CD4-positive, alpha-beta memory T cell (primary cell): ENCODE results near the gene RMND5A. TPM values are rescaled to one million over a fixed set of nuclear protein-coding genes. Genes with fewer than 3 reads are reported as not detected.

Source experiments
- CTCF ChIA-PET: fragments of 350-600 bp; sonication (Branson Sonifier 250); formaldehyde crosslinking; loops from one replicate; lab custom pipeline; 2021; ENCODE audit warnings: inconsistent platforms; ENCODE audit not compliant: partially characterized antibody; lab: Charles Lee
- POLR2A ChIA-PET: fragments of 350-600 bp; sonication (Branson Sonifier 250); formaldehyde crosslinking; loops from one replicate; lab custom pipeline; 2021; ENCODE audit not compliant: partially characterized antibody; lab: Charles Lee
- DNase-seq, 5 donors: peaks; one replicate each; pipeline versions ENCODE4 v3.0.0 to v3.0.0-alpha.2; 2020 to 2022; ENCODE audit warnings: mixed read lengths in 1 of 5
- H3K27ac ChIP-seq: one replicate; pipeline ENCODE4 v1.7.0; 2013; ENCODE audit warnings: low read depth, low read length
- H3K27me3 ChIP-seq: 2 replicates; pipeline ENCODE4 v1.7.0; 2013; ENCODE audit warnings: mild to moderate bottlenecking, low read length, moderate library complexity; ENCODE audit not compliant: insufficient read depth
- H3K36me3 ChIP-seq: 2 replicates; pipeline ENCODE4 v1.7.0; 2013; ENCODE audit warnings: mild to moderate bottlenecking, low read length, moderate library complexity; ENCODE audit not compliant: insufficient read depth
- H3K4me1 ChIP-seq: 2 replicates; pipeline ENCODE4 v1.7.0; 2013; ENCODE audit warnings: mild to moderate bottlenecking, low read length, moderate library complexity; ENCODE audit not compliant: insufficient read depth
- H3K4me3 ChIP-seq, 2 donors: one replicate each; pipeline ENCODE4 v1.7.0; 2013; ENCODE audit warnings: low read length in 2 of 2, mild to moderate bottlenecking in 1 of 2
- H3K9me3 ChIP-seq, 2 donors: one replicate each; pipeline ENCODE4 v1.7.0; 2013; ENCODE audit warnings: low read length in 2 of 2, control low read depth in 1 of 2; ENCODE audit not compliant: control insufficient read depth in 1 of 2
- H3K27ac Mint-ChIP-seq, 7 donors: one replicate each; pipeline ENCODE4 v1.8.0; 2020 to 2021; ENCODE audit warnings: mixed read lengths in 7 of 7, mild to moderate bottlenecking in 6 of 7, inconsistent platforms in 3 of 7, moderate library complexity in 3 of 7
- H3K27me3 Mint-ChIP-seq, 2 donors: one replicate each; pipeline ENCODE4 v1.8.0; 2020 to 2021; ENCODE audit warnings: mixed read lengths in 2 of 2
- H3K36me3 Mint-ChIP-seq, 2 donors: one replicate each; pipeline ENCODE4 v1.8.0; 2020 to 2021; ENCODE audit warnings: mixed read lengths in 2 of 2, inconsistent platforms in 1 of 2, mild to moderate bottlenecking in 1 of 2
- H3K4me1 Mint-ChIP-seq, 4 donors: one replicate each; pipeline ENCODE4 v1.8.0; 2020 to 2021; ENCODE audit warnings: mixed read lengths in 4 of 4, mild to moderate bottlenecking in 1 of 4
- H3K4me3 Mint-ChIP-seq, 8 donors: one replicate each; pipeline ENCODE4 v1.8.0; 2020 to 2021; ENCODE audit warnings: mixed read lengths in 8 of 8, mild to moderate bottlenecking in 7 of 8, moderate library complexity in 6 of 8, inconsistent platforms in 3 of 8
- H3K9me3 Mint-ChIP-seq, 8 donors: one replicate each; pipeline ENCODE4 v1.8.0; 2020 to 2021; ENCODE audit warnings: mixed read lengths in 8 of 8, mild to moderate bottlenecking in 5 of 8, inconsistent platforms in 3 of 8, moderate library complexity in 1 of 8
- intact Hi-C: fragments of 100-400 bp; cut with micrococcal nuclease; formaldehyde crosslinking; loops from one replicate; pipeline ENCODE4 v1.15.1; 2023
- polyA plus RNA-seq, 2 donors: library from polyadenylated mRNA; unstranded; fragments of 300-500 nt; fragmentation: Illumina TruSeq; gene quantifications; one replicate each; pipeline ENCODE4 v1.2.3, GENCODE V29; 2021
- total RNA-seq, 2 experiments: library from RNA; stranded (reverse); gene quantifications; one replicate each; pipeline ENCODE4 v1.2.3, GENCODE V29; 2021

The RMND5A gene
- total and polyA plus RNA-seq, 4 experiments from 2014 or later, result 11.0 to 37.4 (median 27.3) TPM

DNA sequence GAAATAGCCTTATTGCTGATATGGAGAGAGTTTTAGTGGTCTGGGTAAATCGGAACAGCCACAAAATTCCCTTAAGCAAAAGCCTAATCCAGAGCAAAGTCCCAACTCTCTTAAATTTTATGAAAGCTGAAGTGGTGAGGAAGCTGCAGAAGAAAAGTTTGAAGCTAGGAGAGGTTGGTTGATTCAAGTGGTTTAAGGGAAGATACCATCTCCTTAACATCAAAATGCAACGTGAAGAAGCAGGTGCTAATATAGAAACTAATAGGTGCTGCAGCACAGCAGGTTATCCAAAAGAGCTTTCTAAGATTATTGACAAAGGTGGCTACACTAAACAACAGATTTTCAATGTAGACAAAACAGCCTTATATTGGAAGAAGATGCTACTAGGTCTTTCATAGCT lies 98.9 kb downstream of the RMND5A start:
- H3K4me3 Mint-ChIP-seq, result no peak overlapping the region
- H3K27me3 ChIP-seq, result no peaks in the 10 kb centered on the region
- H3K4me1 ChIP-seq, result no peaks in the 10 kb centered on the region
- no peaks in the 10 kb centered on the region for H3K36me3 ChIP-seq
- H3K27ac ChIP-seq, result no peak overlapping the region
- CTCF ChIA-PET, result no interaction called here
- no peaks in the 10 kb centered on the region for H3K9me3 ChIP-seq
- H3K27ac Mint-ChIP-seq, result no peak overlapping the region
- intact Hi-C loops, result no loop called here
- H3K9me3 Mint-ChIP-seq, result peaks cover 0 to 12% (median 6%) of the 10 kb centered on the region in 8 donors
- H3K4me1 Mint-ChIP-seq, result no peaks in the 10 kb centered on the region
- peaks cover 0 to 5% of the 10 kb centered on the region in 2 donors for H3K36me3 Mint-ChIP-seq
- H3K27me3 Mint-ChIP-seq, result peaks cover 8 to 14% of the 10 kb centered on the region in 2 donors
- POLR2A ChIA-PET, result no interaction called here
- no peak for DNase-seq
- H3K4me3 ChIP-seq, result no peak overlapping the region

DNA sequence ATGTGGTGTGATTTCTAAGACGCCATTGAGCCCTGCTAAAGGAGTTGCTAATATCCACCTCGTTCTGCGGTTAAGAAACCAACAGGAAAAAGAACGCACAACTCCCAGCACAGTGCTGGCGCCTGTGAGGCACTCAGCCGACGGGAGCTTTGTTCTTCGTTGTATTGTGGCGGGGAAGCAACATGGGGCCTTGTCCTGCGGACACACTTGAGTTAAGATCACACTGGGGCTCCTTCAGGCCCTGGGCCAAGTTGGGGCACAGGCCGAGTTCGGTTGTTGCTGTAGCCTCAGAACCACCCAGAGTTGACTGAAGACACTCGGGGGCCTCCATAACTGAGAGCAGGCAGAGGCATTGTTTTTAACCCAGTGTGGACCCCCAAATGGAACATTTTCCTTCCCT lies 101.2 kb downstream of the RMND5A start:
- no peak overlapping the region for H3K4me3 Mint-ChIP-seq
- peaks cover 0 to 12% (median 6%) of the 10 kb centered on the region in 8 donors for H3K9me3 Mint-ChIP-seq
- no peak overlapping the region for H3K27ac Mint-ChIP-seq
- Histone ChIP-seq H3K4me1 (no peaks in the 10 kb centered on the region), H3K27ac (no peak overlapping the region), H3K27me3 (no peaks in the 10 kb centered on the region), H3K4me3 (no peak overlapping the region), H3K9me3 (no peaks in the 10 kb centered on the region), H3K36me3 (no peaks in the 10 kb centered on the region)
- H3K4me1 Mint-ChIP-seq, result peaks cover 3 to 7% (median 4%) of the 10 kb centered on the region in 4 donors
- intact Hi-C loops, result no loop called here
- POLR2A ChIA-PET, result no interaction called here
- peaks cover 16 to 26% of the 10 kb centered on the region in 2 donors for H3K27me3 Mint-ChIP-seq
- DNase-seq, result no peak
- peaks cover 0 to 5% of the 10 kb centered on the region in 2 donors for H3K36me3 Mint-ChIP-seq
- CTCF ChIA-PET, result interaction anchor here (1.9 kb wide), 1 partner anchor 13 kb away, joined by 8 read pairs; no protein-coding TSS in a partner anchor

DNA sequence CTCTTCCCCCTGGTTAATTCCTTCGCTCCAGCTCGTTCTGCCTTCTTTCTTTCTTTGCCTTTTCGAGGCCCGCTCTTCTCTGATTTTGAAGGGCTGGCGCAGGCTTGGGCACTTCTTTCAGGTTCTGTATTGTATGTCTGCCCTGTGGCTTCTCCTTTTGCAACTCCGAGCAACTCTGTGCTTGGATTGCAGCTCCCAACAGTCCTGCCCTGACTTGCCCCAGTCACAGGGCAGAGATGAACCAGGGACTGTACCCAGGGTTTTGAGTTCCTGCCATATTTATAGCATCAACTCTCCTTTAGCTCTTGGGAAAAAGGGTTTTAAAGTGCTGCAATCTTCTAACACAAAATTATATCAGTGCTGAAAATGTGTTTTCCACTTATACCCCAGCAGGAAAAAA lies 101.8 kb downstream of the RMND5A start:
- H3K36me3 Mint-ChIP-seq, result peaks cover 0 to 5% of the 10 kb centered on the region in 2 donors
- no peak overlapping the region for H3K4me3 ChIP-seq
- H3K27ac Mint-ChIP-seq, result peak overlapping the region in 1 of 7 donors; percentile 55
- ChIA-PET CTCF (interaction anchor here (1.9 kb wide), 1 partner anchor 13 kb away, joined by 8 read pairs; no protein-coding TSS in a partner anchor), POLR2A (no interaction called here)
- no peaks in the 10 kb centered on the region for H3K27me3 ChIP-seq
- DNase-seq, result no peak
- no peaks in the 10 kb centered on the region for H3K9me3 ChIP-seq
- peaks cover 4 to 9% (median 6%) of the 10 kb centered on the region in 4 donors for H3K4me1 Mint-ChIP-seq
- no peaks in the 10 kb centered on the region for H3K36me3 ChIP-seq
- intact Hi-C loops, result no loop called here
- H3K9me3 Mint-ChIP-seq, result peaks cover 0 to 12% (median 6%) of the 10 kb centered on the region in 8 donors
- H3K27ac ChIP-seq, result no peak overlapping the region
- peaks cover 16 to 28% of the 10 kb centered on the region in 2 donors for H3K27me3 Mint-ChIP-seq
- H3K4me3 Mint-ChIP-seq, result peak overlapping the region in 1 of 8 donors; percentile 33
- no peaks in the 10 kb centered on the region for H3K4me1 ChIP-seq

DNA sequence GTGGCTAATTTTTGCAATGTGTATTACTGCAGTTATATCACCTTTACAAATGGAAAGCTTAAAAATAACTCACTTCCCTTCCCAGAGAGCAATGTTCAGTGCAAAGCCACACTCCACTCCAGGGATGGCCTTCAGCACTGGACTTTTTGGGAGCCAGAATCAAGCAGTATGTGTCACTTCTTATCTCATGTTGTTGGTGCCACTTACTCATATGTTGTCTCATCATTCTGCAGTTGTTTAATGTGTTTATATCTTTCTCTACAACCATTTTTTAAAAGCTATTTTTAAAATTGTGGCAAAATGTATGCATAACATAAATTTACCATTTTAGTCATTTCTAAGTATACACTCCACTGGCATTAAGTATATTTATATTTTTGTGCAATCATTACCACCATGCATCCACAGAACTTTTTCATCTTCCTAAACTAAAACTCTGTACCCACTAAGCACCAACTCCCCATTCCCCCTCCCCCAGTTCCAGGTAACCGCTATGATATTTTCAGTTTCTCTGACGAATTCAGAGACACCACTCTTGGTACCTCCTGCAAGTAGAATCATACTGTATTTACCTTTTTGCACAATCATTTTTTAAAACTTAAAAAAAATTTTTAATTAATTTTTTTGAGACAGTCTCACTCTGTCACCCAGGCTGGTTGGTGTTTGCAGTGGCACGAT lies 102.7 kb downstream of the RMND5A start:
- no peaks in the 10 kb centered on the region for H3K36me3 ChIP-seq
- no peaks in the 10 kb centered on the region for H3K4me1 ChIP-seq
- intact Hi-C loops, result no loop called here
- no peak for DNase-seq
- ChIA-PET POLR2A (no interaction called here), CTCF (interaction anchor here (1.9 kb wide), 1 partner anchor 14 kb away, joined by 8 read pairs; no protein-coding TSS in a partner anchor)
- no peak overlapping the region for H3K27ac Mint-ChIP-seq
- H3K4me1 Mint-ChIP-seq, result peaks cover 4 to 9% (median 6%) of the 10 kb centered on the region in 4 donors
- H3K9me3 ChIP-seq, result no peaks in the 10 kb centered on the region
- H3K27me3 Mint-ChIP-seq, result peaks cover 18 to 29% of the 10 kb centered on the region in 2 donors
- H3K27ac ChIP-seq, result no peak overlapping the region
- H3K4me3 ChIP-seq, result no peak overlapping the region
- no peak overlapping the region for H3K4me3 Mint-ChIP-seq
- peaks cover 0 to 5% of the 10 kb centered on the region in 2 donors for H3K36me3 Mint-ChIP-seq
- H3K27me3 ChIP-seq, result no peaks in the 10 kb centered on the region
- H3K9me3 Mint-ChIP-seq, result peaks cover 0 to 12% (median 6%) of the 10 kb centered on the region in 8 donors

DNA sequence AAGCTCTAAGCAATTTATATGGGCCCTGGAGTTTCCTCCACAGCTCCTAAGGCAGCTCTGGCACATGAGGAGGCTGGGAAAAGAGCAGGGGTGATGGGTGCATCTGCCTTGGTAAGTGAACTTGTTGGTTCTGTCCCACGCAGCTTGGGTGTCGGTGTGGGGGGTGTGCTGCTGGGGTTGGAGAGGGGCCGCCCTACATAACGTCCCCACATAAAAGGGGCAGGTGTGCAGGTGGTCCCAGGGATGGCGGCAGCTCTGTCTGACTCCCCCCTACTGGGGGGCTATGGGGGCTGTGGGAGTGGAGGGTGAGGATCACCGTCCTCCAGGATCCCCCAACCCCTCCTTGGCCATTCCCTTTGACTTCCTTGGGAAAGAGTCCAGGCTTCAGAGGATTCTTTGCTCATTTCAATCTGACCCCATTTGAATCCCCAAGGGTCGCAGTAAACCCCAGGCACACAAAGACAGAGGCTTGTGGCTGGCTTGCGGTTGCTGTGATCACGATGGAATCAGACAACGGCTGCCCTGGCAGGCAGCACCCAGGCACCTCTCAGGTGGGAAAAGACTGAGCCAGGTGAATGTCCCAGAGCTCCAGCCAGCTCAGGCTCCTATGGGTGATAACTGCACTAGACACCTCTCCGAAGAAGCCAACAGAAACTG lies 105.1 kb downstream of the RMND5A start:
- Histone ChIP-seq H3K27me3 (no peaks in the 10 kb centered on the region), H3K9me3 (no peaks in the 10 kb centered on the region), H3K36me3 (no peaks in the 10 kb centered on the region), H3K27ac (no peak overlapping the region), H3K4me1 (no peaks in the 10 kb centered on the region), H3K4me3 (no peak overlapping the region)
- Mint-ChIP-seq H3K9me3 (peaks cover 0 to 12% (median 6%) of the 10 kb centered on the region in 8 donors), H3K4me1 (peaks cover 4 to 9% (median 6%) of the 10 kb centered on the region in 4 donors), H3K4me3 (peak overlapping the region in 3 of 8 donors; percentile 29 to 59 (median 55)), H3K27me3 (peaks cover 17 to 25% of the 10 kb centered on the region in 2 donors), H3K36me3 (peaks cover 0 to 5% of the 10 kb centered on the region in 2 donors), H3K27ac (no peak overlapping the region)
- no peak for DNase-seq
- intact Hi-C loops, result no loop called here
- CTCF ChIA-PET, result no interaction called here
- POLR2A ChIA-PET, result no interaction called here

DNA sequence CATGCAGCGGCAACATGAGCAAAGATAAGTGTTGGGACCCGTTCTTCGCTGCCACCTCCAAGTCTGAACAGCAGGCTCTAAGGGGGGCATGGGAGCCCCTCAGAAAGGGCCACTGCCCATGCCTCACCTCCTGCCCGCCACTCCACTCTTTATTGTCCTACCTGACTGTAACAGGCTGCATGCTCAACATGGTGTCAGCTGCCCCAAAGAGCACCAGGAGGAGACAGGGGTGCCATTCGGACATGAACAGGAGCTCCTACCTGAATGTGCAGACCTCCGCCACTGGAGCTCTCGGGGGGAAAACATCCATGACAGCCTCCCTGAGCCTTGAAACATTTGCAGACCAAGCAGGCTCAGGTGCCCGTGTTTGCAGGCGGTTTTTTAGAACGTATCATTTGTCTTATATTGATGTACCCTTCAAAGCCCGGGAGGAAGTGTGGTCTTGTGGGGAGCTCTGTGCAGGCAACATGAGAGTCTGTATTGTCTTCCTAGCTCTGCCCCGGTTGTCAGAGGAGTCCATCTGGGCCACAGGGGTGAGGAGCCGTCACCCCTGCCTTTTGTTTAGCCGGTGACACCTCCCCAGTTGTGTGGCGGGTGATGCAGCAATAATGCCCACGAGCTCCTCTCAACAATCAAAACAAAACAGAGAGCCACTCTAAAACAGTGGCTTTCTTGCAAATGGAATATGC lies 105.7 kb downstream of the RMND5A start:
- intact Hi-C loops, result no loop called here
- Histone ChIP-seq H3K4me3 (no peak overlapping the region), H3K36me3 (no peaks in the 10 kb centered on the region), H3K4me1 (no peaks in the 10 kb centered on the region), H3K9me3 (no peaks in the 10 kb centered on the region), H3K27ac (no peak overlapping the region), H3K27me3 (no peaks in the 10 kb centered on the region)
- ChIA-PET CTCF (no interaction called here), POLR2A (no interaction called here)
- H3K9me3 Mint-ChIP-seq, result peaks cover 0 to 12% (median 6%) of the 10 kb centered on the region in 8 donors
- H3K36me3 Mint-ChIP-seq, result peaks cover 0 to 5% of the 10 kb centered on the region in 2 donors
- peak in 2 of 5 donors; percentile 20 to 26 for DNase-seq
- H3K27ac Mint-ChIP-seq, result no peak overlapping the region
- peaks cover 17 to 25% of the 10 kb centered on the region in 2 donors for H3K27me3 Mint-ChIP-seq
- peaks cover 4 to 9% (median 6%) of the 10 kb centered on the region in 4 donors for H3K4me1 Mint-ChIP-seq
- H3K4me3 Mint-ChIP-seq, result peak overlapping the region in 6 of 8 donors; percentile 24 to 62 (median 44)

DNA sequence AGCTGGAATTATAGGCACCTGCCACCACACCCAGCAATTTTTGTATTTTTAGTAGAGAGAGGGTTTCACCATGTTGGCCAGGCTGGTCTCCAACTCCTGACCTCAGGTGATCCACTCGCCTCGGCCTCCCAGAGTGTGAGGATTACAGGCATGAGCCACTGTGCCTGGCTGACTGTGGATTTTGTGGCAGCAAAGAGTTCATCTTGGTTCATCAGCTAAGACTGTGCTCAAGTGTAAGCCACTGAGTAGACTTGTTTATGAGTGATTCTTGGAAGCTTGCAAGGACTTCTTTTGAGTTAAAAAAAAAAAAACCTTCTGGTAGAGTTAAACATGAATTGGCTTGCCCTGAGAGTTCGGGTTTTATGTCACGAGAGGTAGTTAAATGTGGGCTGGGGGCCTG lies 106.9 kb downstream of the RMND5A start:
- Mint-ChIP-seq H3K36me3 (peaks cover 0 to 5% of the 10 kb centered on the region in 2 donors), H3K4me1 (peaks cover 4 to 9% (median 6%) of the 10 kb centered on the region in 4 donors), H3K27me3 (peaks cover 20 to 31% of the 10 kb centered on the region in 2 donors), H3K9me3 (peaks cover 0 to 9% (median 6%) of the 10 kb centered on the region in 8 donors), H3K27ac (no peak overlapping the region), H3K4me3 (no peak overlapping the region)
- intact Hi-C loops, result no loop called here
- ChIA-PET POLR2A (no interaction called here), CTCF (no interaction called here)
- Histone ChIP-seq H3K36me3 (no peaks in the 10 kb centered on the region), H3K27me3 (no peaks in the 10 kb centered on the region), H3K27ac (no peak overlapping the region), H3K4me3 (no peak overlapping the region), H3K4me1 (no peaks in the 10 kb centered on the region), H3K9me3 (no peaks in the 10 kb centered on the region)
- no peak for DNase-seq
